H9 (cell line): Measurements from ENCODE around the gene PITPNB. TPM values are rescaled to one million over a fixed set of nuclear protein-coding genes. Genes with fewer than 3 reads are reported as not detected.

ENCODE experiments used
- DNase-seq: peaks from one replicate; pipeline ENCODE4 v3.0.0-alpha.2; 2017
- H2AFZ ChIP-seq: one replicate; pipeline ENCODE4 v1.6.1; 2013; ENCODE audit warnings: mild to moderate bottlenecking, low read length, control low read depth, moderate library complexity
- H2AK5ac ChIP-seq: 2 replicates; pipeline ENCODE4 v1.6.1; 2013; ENCODE audit warnings: low read length, control low read depth, mixed read lengths; ENCODE audit not compliant: insufficient read length
- H2BK120ac ChIP-seq: one replicate; pipeline ENCODE4 v1.6.1; 2013; ENCODE audit warnings: low read depth, mild to moderate bottlenecking, low read length, control low read depth, inconsistent platforms; ENCODE audit not compliant: poor library complexity, severe bottlenecking
- H2BK12ac ChIP-seq: 2 replicates; pipeline ENCODE4 v1.6.1; 2013; ENCODE audit warnings: low read length, control low read depth, mixed read lengths, low read depth; ENCODE audit not compliant: insufficient read length
- H2BK15ac ChIP-seq: 2 replicates; pipeline ENCODE4 v1.6.1; 2013; ENCODE audit warnings: low read depth, low read length, control low read depth
- H2BK20ac ChIP-seq: one replicate; pipeline ENCODE4 v1.6.1; 2013; ENCODE audit warnings: low read depth, mild to moderate bottlenecking, low read length, control low read depth, inconsistent platforms; ENCODE audit not compliant: poor library complexity, severe bottlenecking
- H2BK5ac ChIP-seq: 2 replicates; pipeline ENCODE4 v1.6.1; 2013; ENCODE audit warnings: low read length, control low read depth, mixed read lengths; ENCODE audit not compliant: insufficient read length
- H3K14ac ChIP-seq: 2 replicates; pipeline ENCODE4 v1.6.1; 2013; ENCODE audit warnings: low read length, control low read depth; ENCODE audit not compliant: insufficient read depth
- H3K18ac ChIP-seq: 2 replicates; pipeline ENCODE4 v1.6.1; 2013; ENCODE audit warnings: low read depth, mild to moderate bottlenecking, mixed read lengths, low read length, control low read depth; ENCODE audit not compliant: insufficient read length
- H3K23ac ChIP-seq: 2 replicates; pipeline ENCODE4 v1.6.1; 2013; ENCODE audit warnings: low read length, control low read depth, mixed read lengths, low read depth; ENCODE audit not compliant: insufficient read length
- H3K23me2 ChIP-seq: 2 replicates; pipeline ENCODE4 v1.6.1; 2013; ENCODE audit warnings: low read depth, mild to moderate bottlenecking, mixed read lengths, low read length, control low read depth; ENCODE audit not compliant: insufficient read length, poor library complexity, severe bottlenecking
- H3K27ac ChIP-seq: 2 replicates; pipeline ENCODE4 v1.5.1; 2013; ENCODE audit warnings: low read length, control low read depth, mixed read lengths, low read depth; ENCODE audit not compliant: insufficient read length
- H3K27me3 ChIP-seq: 2 replicates; pipeline ENCODE4 v1.6.1; 2013; ENCODE audit warnings: low read length, control low read depth, inconsistent platforms; ENCODE audit not compliant: insufficient read depth
- H3K4ac ChIP-seq: 2 replicates; pipeline ENCODE4 v1.6.1; 2013; ENCODE audit warnings: low read depth, mild to moderate bottlenecking, control low read depth, inconsistent platforms, low read length, moderate library complexity
- H3K4me1 ChIP-seq: 2 replicates; pipeline ENCODE4 v1.6.1; 2013; ENCODE audit warnings: low read length, control low read depth, inconsistent platforms; ENCODE audit not compliant: insufficient read depth
- H3K4me2 ChIP-seq: 2 replicates; pipeline ENCODE4 v1.6.1; 2013; ENCODE audit warnings: low read length, control low read depth, mixed read lengths; ENCODE audit not compliant: insufficient read length, insufficient read depth
- H3K56ac ChIP-seq: 2 replicates; pipeline ENCODE4 v1.6.1; 2013; ENCODE audit warnings: low read depth, mild to moderate bottlenecking, mixed read lengths, low read length, control low read depth; ENCODE audit not compliant: insufficient read length
- H3K79me1 ChIP-seq: 2 replicates; pipeline ENCODE4 v1.6.1; 2013; ENCODE audit warnings: low read depth, mild to moderate bottlenecking, moderate library complexity, low read length, control low read depth, inconsistent platforms; ENCODE audit not compliant: insufficient read depth, poor library complexity, severe bottlenecking
- H3K79me2 ChIP-seq: 2 replicates; pipeline ENCODE4 v1.6.1; 2013; ENCODE audit warnings: low read length, control low read depth, inconsistent platforms; ENCODE audit not compliant: insufficient read depth
- H3K9ac ChIP-seq: 2 replicates; pipeline ENCODE4 v1.6.1; 2013; ENCODE audit warnings: low read length, control low read depth, mixed read lengths; ENCODE audit not compliant: insufficient read length; ENCODE audit errors: extremely low read depth
- H3K9me3 ChIP-seq: one replicate; pipeline ENCODE4 v1.6.1; 2013; ENCODE audit warnings: low read depth, low read length, inconsistent platforms; ENCODE audit not compliant: control insufficient read depth
- H3T11ph ChIP-seq: one replicate; pipeline ENCODE4 v1.6.1; 2013; ENCODE audit warnings: mild to moderate bottlenecking, low read length, control low read depth, inconsistent platforms
- H4K20me1 ChIP-seq: one replicate; pipeline ENCODE4 v1.6.1; 2013; ENCODE audit not compliant: control insufficient read depth, insufficient read length, insufficient read depth
- H4K5ac ChIP-seq: 2 replicates; pipeline ENCODE4 v1.6.1; 2013; ENCODE audit warnings: low read depth, mild to moderate bottlenecking, mixed read lengths, low read length, control low read depth; ENCODE audit not compliant: insufficient read length
- H4K8ac ChIP-seq: replicated peaks from 2 replicates; pipeline ENCODE4 v1.6.1; 2013; ENCODE audit warnings: low read length, control low read depth, mixed read lengths, low read depth; ENCODE audit not compliant: insufficient read length
- H4K91ac ChIP-seq: 2 replicates; pipeline ENCODE4 v1.6.1; 2013; ENCODE audit warnings: low read depth, mild to moderate bottlenecking, moderate library complexity, mixed read lengths, low read length, control low read depth; ENCODE audit not compliant: insufficient read length
- H3K27ac Mint-ChIP-seq, 3 experiments: 2 replicates in 2 of 3; 3 replicates in 1 of 3; pipeline ENCODE4 v1.8.0; 2020 to 2021; ENCODE audit warnings: mixed read lengths in 3 of 3, mild to moderate bottlenecking in 1 of 3, moderate library complexity in 1 of 3
- H3K27me3 Mint-ChIP-seq: 2 replicates; pipeline ENCODE4 v1.8.0; 2021; ENCODE audit warnings: low read depth, mild to moderate bottlenecking, moderate library complexity, mixed read lengths
- H3K36me3 Mint-ChIP-seq, 3 experiments: 2 replicates in 2 of 3; 3 replicates in 1 of 3; pipeline ENCODE4 v1.8.0; 2020 to 2021; ENCODE audit warnings: low read depth in 3 of 3, mixed read lengths in 3 of 3; ENCODE audit not compliant: insufficient read depth in 1 of 3
- H3K4me1 Mint-ChIP-seq, 2 experiments: 2 replicates each; pipeline ENCODE4 v1.8.0; 2020; ENCODE audit warnings: mixed read lengths in 2 of 2
- H3K4me3 Mint-ChIP-seq, 2 experiments: 2 replicates in 1 of 2; 3 replicates in 1 of 2; pipeline ENCODE4 v1.8.0; 2020 to 2021; ENCODE audit warnings: mild to moderate bottlenecking in 2 of 2, mixed read lengths in 2 of 2, moderate library complexity in 1 of 2
- H3K9me3 Mint-ChIP-seq, 2 experiments: 2 replicates in 1 of 2; 3 replicates in 1 of 2; pipeline ENCODE4 v1.8.0; 2020; ENCODE audit warnings: mild to moderate bottlenecking in 2 of 2, mixed read lengths in 2 of 2, moderate library complexity in 1 of 2
- WGBS: extraction: QIAGEN DNeasy Blood & Tissue Kit; methylation state at CpG from one replicate; pipeline ENCODE4 v1.1.7; 2013; ENCODE audit warnings: missing lambda C conversion rate, low lambda C conversion rate, mixed read lengths; ENCODE audit not compliant: insufficient read length; ENCODE audit errors: extremely low coverage; 5-methylcytosine and 5-hydroxymethylcytosine counted together
- total RNA-seq: library from RNA; stranded (reverse); gene quantifications from 2 replicates; pipeline ENCODE4 v1.2.1, GENCODE V29; 2021
- TF ChIP-seq, protein P1 (sequence below): fragments of 200-600 bp; sonication (generic); conservative IDR thresholded peaks from 3 replicates; pipeline ENCODE4 v1.8.0; 2021; ENCODE audit warnings: antibody characterized with exemption, mild to moderate bottlenecking

PITPNB gene
- total RNA-seq, 1 experiment from 2014 or later: 106 TPM

- Histone ChIP-seq H4K91ac (no peak overlapping the region), H3K14ac (no peak overlapping the region), H4K5ac (no peak overlapping the region), H2BK20ac (no peak overlapping the region), H3K9me3 (no peaks in the 10 kb centered on the region), H4K20me1 (no peaks in the 10 kb centered on the region), H3K56ac (no peak overlapping the region), H2BK12ac (no peak overlapping the region), H2AFZ (no peak overlapping the region), H2BK5ac (no peak overlapping the region), H3K79me1 (no peaks in the 10 kb centered on the region), H3K4me1 (peaks cover 3% of the 10 kb centered on the region; the same call in 1 of the 2 replicates), H2BK120ac (no peak overlapping the region), H2BK15ac (no peak overlapping the region), H4K8ac (no peak overlapping the region), H3K27ac (no peak overlapping the region), H3K18ac (no peak overlapping the region), H2AK5ac (no peak overlapping the region), H3T11ph (no peak overlapping the region), H3K23ac (no peak overlapping the region), H3K9ac (no peak overlapping the region), H3K4me2 (no peak overlapping the region), H3K23me2 (no peaks in the 10 kb centered on the region), H3K79me2 (no peaks in the 10 kb centered on the region), H3K4ac (no peak overlapping the region), H3K27me3 (no peaks in the 10 kb centered on the region)
- H3K27ac Mint-ChIP-seq: peak overlapping the region in 1 of 3 experiments; percentile 82; a peak in 1 of 7 replicates
- peaks cover 12 to 16% of the 10 kb centered on the region in 2 experiments for H3K9me3 Mint-ChIP-seq
- peaks cover 23 to 30% of the 10 kb centered on the region in 2 experiments for H3K4me1 Mint-ChIP-seq
- no peaks in the 10 kb centered on the region; the same call in 1 of the 2 replicates for H3K27me3 Mint-ChIP-seq
- WGBS: no CpG with 5 or more reads among the region's 7 CpGs
- DNase-seq: no peak
- peaks cover 6 to 17% (median 8%) of the 10 kb centered on the region in 3 experiments for H3K36me3 Mint-ChIP-seq
- TF ChIP-seq, protein P1, sequence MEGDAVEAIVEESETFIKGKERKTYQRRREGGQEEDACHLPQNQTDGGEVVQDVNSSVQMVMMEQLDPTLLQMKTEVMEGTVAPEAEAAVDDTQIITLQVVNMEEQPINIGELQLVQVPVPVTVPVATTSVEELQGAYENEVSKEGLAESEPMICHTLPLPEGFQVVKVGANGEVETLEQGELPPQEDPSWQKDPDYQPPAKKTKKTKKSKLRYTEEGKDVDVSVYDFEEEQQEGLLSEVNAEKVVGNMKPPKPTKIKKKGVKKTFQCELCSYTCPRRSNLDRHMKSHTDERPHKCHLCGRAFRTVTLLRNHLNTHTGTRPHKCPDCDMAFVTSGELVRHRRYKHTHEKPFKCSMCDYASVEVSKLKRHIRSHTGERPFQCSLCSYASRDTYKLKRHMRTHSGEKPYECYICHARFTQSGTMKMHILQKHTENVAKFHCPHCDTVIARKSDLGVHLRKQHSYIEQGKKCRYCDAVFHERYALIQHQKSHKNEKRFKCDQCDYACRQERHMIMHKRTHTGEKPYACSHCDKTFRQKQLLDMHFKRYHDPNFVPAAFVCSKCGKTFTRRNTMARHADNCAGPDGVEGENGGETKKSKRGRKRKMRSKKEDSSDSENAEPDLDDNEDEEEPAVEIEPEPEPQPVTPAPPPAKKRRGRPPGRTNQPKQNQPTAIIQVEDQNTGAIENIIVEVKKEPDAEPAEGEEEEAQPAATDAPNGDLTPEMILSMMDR: no peak
- no peak overlapping the region for H3K4me3 Mint-ChIP-seq
These were observed 78.6 kb downstream of the PITPNB start for GRCh38 chr22:27840436-27840835.
